B cell (primary cell): Measurements from ENCODE around the gene RANBP3L.

Source experiments
- CTCF ChIP-seq: fragments of 200-600 bp; IDR thresholded peaks from one replicate; pipeline ENCODE4 v1.8.0; 2022; ENCODE audit warnings: antibody characterized with exemption, mild to moderate bottlenecking
- EZH2 ChIP-seq: IDR thresholded peaks from 2 replicates; pipeline ENCODE4 v1.6.1; 2012; ENCODE audit warnings: borderline replicate concordance, low read depth, mild to moderate bottlenecking, moderate library complexity, low read length; ENCODE audit not compliant: insufficient read depth, poor library complexity, severe bottlenecking

GRCh38 chr5:36240779-36241630 lies 60.7 kb downstream of the RANBP3L start:
- TF ChIP-seq CTCF, result no peak
- no peak for TF ChIP-seq EZH2
